Superior temporal gyrus (tissue), 1 donor: ENCODE data around the gene NCOA5.

ENCODE experiments used
- DNase-seq: peaks from one replicate; pipeline ENCODE4 v3.0.0-alpha.2; 2016; ENCODE audit errors: extremely low spot score

Gene NCOA5

DNA sequence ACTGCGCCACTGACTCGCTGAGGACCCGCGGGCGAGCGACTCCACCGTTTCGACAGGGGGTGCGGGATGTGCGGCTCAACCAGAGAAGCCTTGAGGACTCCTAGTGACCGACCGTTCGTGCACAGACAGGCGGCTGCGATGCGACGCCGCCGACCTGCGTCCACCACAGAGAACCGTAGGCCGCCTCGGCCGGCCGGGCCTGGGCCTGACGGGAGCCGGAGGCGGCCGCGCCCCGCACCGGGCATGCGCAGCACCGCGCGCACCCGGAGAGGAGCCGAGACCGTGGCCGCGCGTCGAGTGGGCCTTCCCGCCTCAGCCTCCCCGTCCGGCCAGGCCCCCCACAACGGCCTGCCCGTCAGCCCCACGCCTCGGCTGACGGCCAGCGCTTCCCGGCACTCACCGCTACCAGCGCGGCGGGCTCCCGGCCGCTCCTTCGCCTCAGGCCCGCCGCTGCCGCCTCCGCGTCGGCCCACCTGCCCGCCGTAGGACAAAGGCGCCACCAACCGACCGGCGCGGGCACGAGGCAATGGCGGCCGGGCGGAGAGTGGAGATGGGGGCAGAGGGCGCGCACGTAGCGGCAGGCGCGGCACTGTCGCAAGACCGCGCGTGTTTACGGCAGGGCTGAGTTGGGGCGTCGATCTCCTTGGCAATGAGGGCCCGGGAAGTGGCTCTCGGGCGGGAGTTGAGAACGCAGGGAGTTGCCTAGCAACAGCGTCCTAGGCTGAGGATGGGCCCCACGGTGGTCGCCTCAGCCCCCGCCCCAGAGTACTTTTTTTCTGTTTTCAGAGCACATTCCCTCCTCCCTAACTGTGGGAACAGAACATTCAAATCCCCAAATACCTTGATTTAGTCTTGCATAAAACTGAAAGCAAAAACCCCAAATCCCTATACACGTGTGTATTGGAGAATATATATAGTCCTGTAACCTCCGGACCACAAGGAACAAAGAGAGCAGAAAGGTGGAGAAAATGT is at the start of gene NCOA5:
Gene NCOA5, minus strand, starts transcription at position 546 of the 972 bp plus-strand sequence. CDS start 10,538 bp downstream, outside the sequence.
- DNase-seq = peak; percentile 98

DNA sequence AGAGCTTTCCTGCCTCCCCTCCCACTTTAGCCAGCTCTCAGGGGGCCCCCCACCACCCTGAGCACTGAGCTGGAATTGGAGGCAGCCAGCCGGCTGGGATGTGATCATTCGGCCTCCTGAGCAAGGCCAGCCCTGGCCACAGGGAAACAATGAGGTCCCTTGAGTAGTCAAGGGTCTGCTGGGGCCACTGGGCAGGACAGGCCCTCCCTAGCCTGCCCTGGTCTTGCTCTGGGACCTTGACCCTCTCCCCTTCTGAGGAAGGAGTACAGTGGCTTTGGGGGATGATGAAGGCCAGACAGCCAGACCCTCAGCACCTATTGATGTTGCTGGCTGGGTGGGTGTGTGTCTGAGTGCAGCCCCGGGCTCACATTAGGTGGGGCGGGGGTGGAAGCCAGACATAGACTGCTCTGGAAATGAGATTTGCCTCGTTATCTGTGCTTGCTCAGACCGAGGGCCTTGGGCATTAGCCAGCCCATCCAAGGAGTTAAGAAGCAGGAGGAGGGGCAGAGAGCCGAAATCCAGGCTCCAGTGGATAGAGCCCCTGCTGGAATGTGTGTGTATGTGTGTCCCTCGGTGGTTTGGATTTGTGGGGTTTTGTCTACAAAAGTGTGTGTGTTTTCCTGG is 49.6 kb upstream of the NCOA5 start:
- DNase-seq = no peak

DNA sequence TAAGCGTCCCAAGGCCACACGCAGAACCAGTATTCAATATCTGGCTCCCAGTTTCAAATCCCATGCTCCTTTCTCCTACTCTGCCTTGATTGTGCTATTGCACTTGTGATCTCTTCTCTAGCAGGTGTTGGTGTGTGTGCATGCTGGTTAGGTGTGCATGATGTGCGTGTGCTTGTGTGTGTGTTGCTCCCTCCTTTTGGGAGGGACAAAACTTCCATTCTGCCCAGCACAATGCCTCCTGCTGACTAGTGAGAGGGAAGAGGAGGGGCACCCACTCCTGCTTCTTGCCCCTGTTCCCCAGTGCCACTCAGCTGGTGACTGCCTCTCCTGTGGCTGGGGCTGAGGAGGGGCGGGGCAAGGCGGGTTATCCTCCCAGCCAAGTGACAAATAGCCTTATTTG is 48.1 kb upstream of the NCOA5 start:
- no peak for DNase-seq

DNA sequence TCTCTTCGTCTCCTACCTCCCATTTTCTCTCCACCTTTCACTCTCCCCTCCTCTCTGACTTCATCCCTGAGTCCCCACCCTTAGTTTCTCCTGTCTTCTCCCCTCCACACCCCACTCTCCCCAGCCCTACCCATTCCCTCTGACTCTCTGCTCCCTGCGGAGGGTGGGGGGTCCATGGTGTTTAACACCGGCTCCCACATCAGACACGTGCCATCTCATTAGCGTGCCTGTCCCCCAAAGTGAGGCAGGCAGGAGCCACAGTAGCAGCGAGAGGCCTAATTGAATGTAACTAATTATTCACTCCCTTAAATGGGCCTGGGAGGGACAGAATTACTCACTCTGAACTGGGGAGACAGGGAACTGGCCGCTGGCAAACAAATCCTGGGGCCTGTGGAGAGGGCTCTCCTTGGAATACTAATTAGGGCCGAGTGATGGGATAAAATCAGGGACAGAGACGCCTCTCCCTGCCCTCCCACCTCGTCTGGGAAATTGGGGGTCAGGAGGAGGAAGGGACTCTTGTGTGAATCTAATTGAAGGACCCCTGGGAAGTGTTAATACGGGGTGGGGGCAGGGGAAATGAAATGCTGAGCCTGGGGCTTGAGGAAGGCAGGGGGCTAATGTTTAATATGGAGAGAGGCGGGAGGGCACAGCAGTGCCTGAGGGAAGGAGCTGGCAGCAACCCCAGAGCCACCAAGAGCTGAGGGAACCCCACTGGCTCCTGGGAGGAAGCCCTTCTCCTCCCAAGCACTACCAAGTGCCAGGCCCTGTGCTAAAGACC is 46.3 kb upstream of the NCOA5 start:
- DNase-seq = no peak

DNA sequence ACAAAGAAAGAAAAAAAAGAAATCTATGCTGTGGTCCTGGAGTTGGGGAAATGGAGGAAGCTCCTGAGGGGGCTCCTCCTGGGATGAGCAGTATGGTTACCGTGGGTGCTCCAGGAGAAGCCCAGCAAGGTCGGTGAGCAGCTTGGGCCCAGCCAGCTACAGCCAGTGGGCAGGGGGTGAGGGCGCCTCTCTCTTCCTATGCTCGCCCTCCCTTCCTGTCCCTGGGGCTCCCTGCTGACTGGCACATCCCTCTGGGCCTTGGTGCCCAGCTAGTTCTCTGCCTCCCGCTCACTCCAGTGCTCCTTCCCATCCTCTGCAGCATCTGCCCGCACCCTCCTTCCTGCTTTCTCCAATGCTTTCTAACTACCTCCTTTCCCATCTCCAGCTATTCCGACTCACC is 45.0 kb upstream of the NCOA5 start:
- no peak for DNase-seq

DNA sequence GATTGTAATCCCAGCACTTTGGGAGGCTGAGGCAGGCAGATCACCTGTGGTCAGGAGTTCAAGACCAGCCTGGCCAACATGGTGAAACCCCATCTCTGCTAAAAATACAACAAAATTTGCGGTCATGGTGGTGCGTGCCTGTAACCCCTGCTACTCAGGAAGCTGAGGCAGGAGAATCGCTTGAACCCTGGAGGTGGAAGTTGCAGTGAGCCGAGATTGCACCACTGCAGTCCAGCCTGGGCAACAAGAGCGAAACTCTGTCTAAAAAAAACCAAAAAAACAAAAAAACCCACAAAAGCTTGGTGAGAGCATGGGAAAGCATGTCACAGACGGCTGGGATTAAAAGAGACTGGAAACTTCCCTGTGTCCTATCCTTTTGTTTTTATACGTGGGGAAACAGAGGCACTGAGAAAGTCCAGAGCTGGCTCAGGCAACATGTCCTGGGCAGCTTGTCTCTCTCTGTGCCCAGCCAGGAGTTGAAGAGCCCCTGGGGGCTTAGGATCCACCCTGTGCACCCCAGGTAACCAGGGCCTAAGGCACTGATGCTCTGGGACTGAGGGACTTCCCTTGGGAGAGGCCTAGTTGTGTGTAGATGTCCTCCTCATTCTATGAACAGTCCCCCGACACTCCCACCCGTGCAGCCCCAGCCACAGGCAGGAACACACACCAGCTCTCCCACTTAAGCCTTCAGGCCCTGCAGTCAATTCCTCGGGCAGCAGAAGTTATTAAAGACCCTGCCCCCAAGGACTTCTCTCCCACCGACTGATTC is 44.3 kb upstream of the NCOA5 start:
- DNase-seq = no peak

DNA sequence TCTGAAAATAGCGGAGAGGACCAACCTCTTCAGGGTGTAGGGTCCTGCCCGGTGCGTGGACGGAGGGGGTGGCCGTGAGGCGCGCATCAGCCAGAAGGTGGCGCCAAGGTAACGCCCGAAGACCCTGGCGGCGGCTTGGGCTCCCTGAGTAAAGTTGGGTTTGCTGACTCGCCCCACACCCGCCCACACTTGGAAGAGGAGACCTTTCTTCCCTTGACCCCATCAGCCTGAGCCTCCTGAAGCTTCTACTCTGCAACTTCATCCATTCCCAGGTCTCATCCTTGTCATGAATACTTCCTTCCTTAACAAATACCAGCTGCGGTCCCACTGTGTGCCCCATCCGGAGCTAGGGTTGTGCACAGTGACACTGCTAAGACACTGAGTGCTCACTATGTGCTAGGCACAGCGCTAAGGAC is 43.0 kb upstream of the NCOA5 start:
- DNase-seq = peak; percentile 75

DNA sequence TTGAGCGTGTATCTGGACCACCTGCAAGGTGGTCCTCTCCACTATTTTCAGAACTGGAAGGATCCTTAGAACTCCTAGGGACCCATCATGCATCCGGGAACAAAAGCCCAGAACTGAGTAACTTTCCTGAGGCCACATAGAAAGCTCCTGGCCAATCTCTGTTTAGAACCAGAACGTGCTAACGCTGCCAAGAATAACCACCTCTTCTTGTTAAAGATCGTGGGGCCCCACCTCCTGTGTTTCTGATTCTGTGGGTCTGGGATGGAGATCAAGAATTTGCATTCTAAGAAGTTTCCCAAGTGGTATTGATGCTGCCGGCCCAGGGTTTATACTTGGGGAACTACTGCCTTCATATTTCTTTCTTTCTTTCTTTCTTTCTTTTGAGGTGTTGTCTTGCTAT is 41.6 kb upstream of the NCOA5 start:
- DNase-seq = no peak

DNA sequence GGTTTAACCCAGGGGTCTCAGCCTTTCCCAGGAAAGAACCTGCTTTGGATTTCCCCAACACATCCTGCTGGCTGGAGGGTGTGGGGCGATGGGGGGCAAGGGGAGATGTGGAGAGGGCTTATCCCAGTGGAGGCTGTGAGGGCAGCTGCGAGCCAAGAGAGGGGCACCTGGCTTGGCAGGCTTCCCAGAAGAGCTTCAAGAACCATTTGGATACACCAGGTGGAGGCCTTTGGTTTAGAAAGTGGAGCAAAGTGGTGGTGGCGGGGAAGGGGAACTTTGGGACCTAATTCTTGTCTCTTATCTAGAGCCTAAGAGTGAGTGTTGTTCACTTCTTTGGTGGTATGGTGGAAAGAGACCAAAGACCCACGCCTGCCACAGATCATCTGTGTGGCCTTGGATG is 40.8 kb upstream of the NCOA5 start:
- no peak for DNase-seq

DNA sequence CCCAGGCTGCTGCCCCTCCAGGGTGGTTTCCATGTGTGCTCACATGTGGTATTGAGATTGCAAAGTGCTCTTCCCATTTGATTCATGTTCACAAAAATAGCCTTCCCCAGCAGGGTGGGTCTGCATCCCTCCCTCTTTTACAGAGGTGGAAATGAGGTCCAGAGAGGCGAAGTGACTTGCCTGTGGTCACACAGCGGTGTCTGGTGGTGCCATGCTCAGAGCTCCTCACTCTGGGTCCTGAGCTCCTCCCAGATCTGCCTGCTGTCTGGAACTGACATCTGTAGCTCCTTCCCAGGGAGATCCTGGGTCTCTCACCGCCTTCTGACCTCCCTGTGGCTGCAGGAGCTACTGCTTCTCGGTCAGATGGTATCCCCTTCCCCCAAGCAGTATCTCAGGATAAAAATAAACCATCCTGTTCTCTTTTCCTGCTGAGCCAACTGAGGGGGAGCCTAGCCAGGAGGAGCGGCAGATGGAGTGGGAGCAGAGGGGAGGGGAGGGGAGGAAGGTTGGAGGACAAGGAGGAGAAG is 40.3 kb upstream of the NCOA5 start:
- DNase-seq = peak; percentile 25

DNA sequence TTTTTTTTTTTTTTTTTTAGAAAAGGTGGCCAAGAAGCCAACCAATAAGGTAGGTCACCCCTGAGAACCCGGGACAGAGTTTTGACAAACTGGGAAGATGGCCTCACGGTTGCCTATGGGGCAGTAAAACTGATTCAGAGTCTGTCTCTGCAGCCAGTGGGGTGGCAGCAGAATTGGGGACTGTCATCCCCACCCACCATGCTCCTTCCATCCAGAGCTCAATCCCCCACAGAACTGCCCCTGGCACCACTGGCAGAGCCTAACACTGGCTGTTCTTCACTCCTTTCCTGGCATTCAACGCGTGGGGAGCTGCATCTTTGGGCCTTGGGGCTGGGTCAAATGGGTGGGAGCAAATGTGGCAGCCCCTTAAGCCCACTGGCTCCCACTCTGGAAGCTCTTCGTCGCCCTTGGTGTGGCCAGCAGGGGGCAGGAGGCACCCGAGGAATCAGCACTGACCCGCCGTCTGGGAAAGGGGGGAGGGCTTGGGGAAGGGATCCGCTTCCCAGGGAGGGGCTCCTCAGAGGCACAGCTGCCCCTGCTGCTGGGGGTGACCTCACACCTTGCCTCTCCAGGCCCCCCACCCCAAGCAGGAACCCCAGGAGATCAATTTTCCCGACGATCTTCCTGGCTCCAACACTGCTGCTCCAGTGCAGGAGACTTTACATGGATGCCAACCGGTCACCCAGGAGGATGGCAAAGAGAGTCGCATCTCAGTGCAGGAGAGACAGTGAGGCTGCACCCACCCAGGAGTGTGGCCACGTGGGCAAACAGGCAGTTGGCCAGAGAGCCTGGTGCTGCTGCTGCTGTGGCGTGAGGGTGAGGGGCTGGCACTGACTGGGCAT is 38.8 kb upstream of the NCOA5 start:
- peak; percentile 62 for DNase-seq

DNA sequence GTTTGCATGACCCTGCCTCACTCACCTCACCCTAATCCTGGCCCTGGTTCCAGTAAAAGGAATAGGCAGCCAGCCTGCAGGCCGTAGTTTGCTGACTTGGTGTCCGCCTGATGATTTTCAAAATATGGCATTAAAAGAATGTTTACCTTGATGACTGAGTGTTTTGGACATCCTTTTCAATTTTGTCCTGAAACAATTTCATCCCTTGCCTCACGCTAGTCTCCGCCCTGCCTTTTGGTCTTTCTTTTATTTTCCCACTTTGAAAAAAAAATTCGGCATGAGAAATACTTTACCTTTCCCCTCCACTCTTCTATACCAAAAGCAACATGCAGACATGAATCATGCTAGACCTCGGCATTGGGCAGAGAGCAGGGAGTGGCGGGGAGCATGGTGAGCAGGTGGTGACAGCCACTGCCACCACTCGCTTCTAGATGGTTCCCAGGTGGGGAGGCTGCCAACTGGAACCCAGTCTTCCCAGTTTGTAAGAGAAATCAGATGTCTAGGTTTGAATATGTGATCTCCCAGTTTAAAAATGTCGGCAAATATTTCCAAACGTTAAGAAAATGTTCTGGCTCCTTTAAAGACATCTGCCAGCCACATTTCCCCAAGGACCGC is 37.7 kb upstream of the NCOA5 start:
- no peak for DNase-seq

DNA sequence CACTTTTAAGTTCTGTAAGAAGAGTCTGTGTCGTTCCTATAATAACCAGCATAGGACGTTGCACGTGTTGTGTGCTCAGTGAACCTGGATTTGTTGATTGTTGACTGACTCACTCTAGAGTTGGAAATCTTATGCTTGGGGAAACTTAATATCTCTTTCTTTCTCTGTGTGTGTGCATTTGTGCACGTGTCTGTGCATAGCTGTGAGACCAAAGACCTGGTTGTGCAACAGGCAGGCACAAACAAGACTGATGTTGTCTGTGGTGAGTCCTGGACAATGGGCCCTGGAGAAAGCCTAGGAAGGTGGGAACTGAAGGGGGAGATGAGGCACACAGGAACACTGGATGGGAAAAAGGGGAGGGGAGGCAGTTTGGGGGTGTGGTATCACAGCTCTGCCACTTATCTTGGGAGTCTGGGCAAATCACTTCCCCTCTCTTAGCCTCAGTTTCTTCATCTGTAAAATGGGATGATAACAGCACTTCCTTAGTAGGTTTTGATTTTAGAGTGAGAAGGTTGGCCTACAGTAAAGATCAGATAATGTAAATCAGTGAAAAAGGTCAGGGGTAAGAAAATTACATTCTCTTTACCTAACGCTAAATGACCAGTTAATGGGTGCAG is 36.8 kb upstream of the NCOA5 start:
- DNase-seq = no peak

DNA sequence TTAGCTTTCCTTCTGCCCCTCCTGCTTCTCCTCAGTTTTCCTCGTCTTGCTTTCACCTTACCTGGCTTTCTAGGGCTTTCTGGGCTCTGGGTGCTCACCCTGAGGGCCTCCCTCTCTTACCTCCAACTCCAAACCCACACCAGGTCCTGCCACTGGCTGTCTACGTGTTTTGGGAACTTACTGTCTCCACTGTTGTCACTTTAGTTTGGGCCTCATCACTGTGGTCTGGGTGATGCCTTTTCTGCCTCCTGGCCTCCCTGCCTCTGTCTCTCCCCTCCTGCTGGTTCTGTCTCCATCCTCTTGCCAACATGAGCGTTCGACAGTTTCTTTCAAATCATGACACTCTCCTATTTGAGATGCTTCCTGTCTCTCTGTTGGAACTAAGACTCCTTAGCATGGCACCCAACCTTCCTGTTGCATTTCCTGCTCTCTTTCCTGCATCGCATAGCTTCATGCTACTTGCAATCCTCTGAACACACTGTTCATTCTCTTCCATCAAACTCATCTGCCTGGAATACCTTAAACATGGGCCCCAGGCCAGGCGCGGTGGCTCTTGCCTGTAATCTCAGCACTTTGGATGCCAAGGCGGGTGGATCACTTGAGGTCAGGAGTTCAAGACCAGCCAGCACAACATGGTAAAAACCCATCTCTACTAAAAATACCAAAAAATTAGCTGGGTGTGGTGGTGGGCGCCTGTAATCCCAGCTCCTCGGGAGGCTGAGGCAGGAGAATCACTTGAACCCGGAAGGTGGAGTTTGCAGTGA is 33.9 kb upstream of the NCOA5 start:
- no peak for DNase-seq

DNA sequence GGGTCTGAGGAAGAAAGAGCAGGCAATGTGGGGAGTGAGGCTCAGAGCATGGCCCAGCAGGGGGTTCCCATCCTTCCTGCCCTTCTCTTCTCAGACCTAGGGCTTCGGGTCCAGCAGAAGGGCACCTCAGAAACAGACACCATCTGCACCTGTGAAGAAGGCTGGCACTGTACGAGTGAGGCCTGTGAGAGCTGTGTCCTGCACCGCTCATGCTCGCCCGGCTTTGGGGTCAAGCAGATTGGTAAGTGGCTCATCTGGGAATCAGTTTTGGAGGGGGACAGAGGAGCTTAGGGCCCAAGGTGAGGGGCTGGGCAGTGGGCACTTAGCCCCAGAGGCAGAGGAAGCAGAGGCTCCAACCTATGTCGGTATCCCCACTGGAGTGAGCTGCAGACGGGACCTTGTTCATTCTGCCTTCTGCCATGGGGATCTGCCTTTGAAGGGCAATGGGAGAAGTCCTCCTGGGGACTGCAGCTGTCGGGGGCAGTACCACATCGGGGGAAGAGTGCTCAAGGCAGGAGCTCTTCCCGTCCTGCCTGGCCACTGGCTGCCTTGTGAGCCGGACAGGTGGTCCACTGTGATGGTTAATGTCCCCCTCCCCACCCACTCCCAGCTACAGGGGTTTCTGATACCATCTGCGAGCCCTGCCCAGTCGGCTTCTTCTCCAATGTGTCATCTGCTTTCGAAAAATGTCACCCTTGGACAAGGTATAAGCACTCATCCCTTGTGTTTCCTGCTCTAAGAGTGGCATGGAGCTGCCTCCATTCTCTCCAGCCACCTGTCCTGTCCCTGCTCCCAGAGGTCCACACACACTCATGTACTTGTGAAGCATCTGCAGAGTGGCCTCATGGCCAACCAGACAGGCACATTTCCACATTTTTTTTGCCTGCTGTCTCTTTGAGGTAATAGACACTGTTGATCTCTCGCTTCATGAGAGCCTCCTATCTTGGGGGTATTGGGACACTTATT is 33.0 kb upstream of the NCOA5 start:
- no peak for DNase-seq

DNA sequence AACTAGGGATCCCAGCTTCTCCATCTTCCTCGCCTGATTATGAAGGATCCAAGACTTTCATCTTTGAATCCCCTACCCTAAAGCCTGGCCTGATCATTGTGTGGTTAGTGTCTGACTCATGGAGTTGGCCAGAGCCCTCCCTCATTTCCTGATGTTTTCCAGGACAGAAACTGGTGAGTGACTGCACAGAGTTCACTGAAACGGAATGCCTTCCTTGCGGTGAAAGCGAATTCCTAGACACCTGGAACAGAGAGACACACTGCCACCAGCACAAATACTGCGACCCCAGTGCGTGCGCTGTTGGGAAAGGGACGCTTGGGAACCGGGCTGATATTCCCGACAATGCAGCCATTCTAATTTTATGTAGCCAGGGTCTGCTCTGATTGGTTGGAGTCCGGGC is 32.3 kb upstream of the NCOA5 start:
- DNase-seq = no peak

DNA sequence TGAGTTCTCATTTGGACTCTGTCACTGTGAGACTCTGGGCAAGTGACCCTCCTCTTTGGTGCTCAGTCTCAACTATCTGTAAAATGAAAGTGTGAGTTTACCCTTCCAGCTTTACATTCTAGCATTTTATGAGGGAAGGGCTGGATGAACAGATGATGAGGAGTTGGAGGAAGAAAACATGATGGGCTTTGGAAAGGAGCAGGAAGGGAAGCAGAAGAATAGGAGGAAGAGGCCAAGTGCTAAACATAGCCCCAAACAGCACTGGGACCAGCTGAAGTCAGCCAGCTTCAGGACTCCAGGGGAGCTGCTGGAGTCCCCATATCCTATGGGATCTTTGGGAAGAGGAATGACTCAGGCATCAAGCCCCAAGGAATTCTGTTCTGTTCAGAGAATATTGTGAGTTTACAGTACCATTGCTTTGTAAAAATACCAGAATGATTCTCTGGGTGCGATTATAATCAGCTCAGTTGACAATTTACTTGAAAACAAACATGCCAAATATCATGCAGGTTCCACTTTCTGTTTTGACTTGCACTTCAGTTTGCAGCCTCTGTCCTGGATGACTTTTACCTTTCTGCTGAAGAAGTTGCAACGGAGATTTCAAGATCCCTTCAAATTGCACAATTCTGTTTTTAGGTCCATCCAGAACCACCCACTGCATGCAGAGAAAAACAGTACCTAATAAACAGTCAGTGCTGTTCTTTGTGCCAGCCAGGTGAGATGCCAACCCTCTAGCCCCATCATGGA is 31.6 kb upstream of the NCOA5 start:
- no peak for DNase-seq
